ENCODE results near the gene TAS2R31. TPM values are rescaled to one million over a fixed set of nuclear protein-coding genes. Genes with fewer than 3 reads are reported as not detected.

Gene TAS2R31
- total RNA-seq, result 0.35 TPM in 1 of 2 replicates, not detected in the other

DNA sequence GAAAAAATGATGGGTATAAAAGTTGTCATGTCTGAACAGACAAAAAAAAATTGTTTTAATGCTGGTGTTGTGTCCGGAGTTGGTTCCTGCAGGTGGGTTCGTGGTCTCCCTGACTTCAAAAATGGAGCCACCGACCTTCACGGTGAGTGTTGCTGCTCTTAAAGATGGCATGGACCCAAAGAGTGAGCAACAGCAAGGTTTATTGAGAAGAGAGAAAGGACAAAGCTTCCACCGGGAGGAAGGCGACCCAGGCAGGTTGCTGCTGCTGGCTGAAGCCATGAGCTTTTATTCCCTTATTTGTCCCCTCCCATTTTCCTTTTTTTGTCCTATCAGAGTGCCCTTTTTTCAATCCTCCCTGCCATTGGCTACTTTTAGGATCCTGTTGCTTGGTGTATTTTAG lies at the start of gene TAS2R31:
Gene TAS2R31 (minus strand): TSS at position 101 of the 400 bp plus-strand sequence. CDS start 72 bp downstream, at position 29.

GRCh38 chr12:11062194-11062593 lies 31.0 kb upstream of the TAS2R31 start, which contains the start of gene TAS2R46:
Gene TAS2R46 (minus strand): TSS chr12:11062294. CDS start chr12:11062294, 0 bp downstream.

DNA sequence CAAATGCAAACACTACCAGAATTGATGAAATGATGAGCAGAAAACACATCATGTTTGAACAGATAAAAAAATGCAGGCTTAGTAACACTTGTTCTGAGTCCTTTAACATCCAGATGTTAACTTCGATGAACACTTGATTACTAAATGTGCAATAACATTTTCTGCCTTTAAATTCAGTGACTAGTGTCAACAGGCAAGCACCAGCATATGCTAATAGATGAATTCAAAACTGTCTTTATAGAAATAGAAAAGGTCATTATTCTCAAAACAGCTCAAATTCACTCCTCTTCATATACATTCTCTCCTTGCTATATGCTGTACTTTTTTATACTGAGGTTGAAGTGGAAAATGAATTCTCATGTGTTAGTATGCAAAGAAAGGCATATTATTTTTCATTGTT lies 8.7 kb downstream of the TAS2R31 start, which contains the start of gene TAS2R19:
Gene TAS2R19 (minus strand): TSS at position 101 of the 400 bp plus-strand sequence. CDS start 49 bp downstream, at position 52.

DNA sequence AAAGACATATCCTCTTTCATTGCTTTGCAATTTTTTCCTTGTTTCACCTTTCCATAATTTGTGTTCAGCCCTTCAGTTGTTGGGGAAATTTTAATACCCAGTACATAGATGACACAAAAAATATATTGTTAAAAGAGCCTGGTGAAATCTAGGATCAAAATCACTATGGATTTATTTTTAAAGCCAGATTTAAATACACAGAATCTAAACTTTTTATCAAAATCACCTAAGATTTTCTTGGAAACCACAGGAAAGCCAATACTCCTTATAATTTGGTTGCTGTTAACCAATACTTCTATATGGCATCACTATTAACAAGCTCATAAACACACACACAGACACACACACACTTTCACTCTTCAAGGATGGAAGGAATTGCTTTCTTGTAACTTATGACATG lies 33.0 kb downstream of the TAS2R31 start, which contains the start of gene TAS2R20:
Gene TAS2R20 (minus strand): TSS at position 101 of the 400 bp plus-strand sequence. CDS start 429 bp downstream, outside the sequence.

DNA sequence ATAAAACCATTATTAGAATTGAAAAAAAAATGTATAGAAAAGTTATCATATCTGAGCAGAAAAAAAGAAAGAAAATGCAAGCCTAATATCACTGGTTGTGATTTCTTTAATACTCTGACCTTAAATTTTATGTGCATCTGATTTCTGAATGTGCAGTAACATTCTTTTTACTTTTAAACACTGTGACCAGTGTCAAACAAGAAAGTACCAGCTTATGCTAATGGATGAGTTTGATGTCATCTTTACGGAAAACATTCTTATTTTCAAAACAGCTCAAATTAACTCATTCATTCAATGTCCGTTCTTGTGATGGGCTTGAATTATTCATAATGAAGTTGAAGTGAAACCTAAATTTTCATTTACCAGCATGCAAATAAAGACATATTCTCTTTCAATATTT lies 44.4 kb downstream of the TAS2R31 start, which contains the start of gene TAS2R50:
Gene TAS2R50 (minus strand): TSS at position 101 of the 400 bp plus-strand sequence. CDS start 52 bp downstream, at position 49.

Other genes starting within 250 kb of the TAS2R31 start
- gene TAS2R7, start 228.8 kb downstream of the TAS2R31 start, total RNA-seq, result not detected in 2 replicates
- gene TAS2R8, start 224.1 kb downstream of the TAS2R31 start, total RNA-seq, result not detected in 2 replicates
- not detected in 2 replicates for gene TAS2R9, start 221.2 kb downstream of the TAS2R31 start, total RNA-seq
- 0.26 TPM in 1 of 2 replicates, not detected in the other for gene TAS2R10, start 205.0 kb downstream of the TAS2R31 start, total RNA-seq
- gene PRR4, start 181.9 kb downstream of the TAS2R31 start, total RNA-seq, result not detected in 2 replicates
- gene PRH1, start 147.2 kb downstream of the TAS2R31 start, total RNA-seq, result 2.6 and 4.1 TPM in 2 replicates
- gene TAS2R13, start 121.8 kb downstream of the TAS2R31 start, total RNA-seq, result not detected in 2 replicates
- gene PRH2, start 102.2 kb downstream of the TAS2R31 start, total RNA-seq, result 2.3 TPM in 1 of 2 replicates, not detected in the other
- 2.1 and 6.3 TPM in 2 replicates for gene TAS2R14, start 92.1 kb downstream of the TAS2R31 start, total RNA-seq
- 0.43 TPM in 1 of 2 replicates, not detected in the other for gene TAS2R50, start 44.5 kb downstream of the TAS2R31 start, total RNA-seq
- 0.68 and 0.93 TPM in 2 replicates for gene TAS2R20, start 33.1 kb downstream of the TAS2R31 start, total RNA-seq
- 0.17 and 0.35 TPM in 2 replicates for gene TAS2R19, start 8.8 kb downstream of the TAS2R31 start, total RNA-seq
- gene TAS2R46, start 30.9 kb upstream of the TAS2R31 start, total RNA-seq, result not detected in 2 replicates
- gene TAS2R43, start 60.9 kb upstream of the TAS2R31 start, total RNA-seq, result not detected in 2 replicates
- gene TAS2R30, start 103.2 kb upstream of the TAS2R31 start, total RNA-seq, result 0.12 and 0.26 TPM in 2 replicates
- 6.4 and 6.7 TPM in 2 replicates for gene SMIM10L1, start 139.8 kb upstream of the TAS2R31 start, total RNA-seq
- not detected in 2 replicates for gene TAS2R42, start 155.5 kb upstream of the TAS2R31 start, total RNA-seq
- not detected in 2 replicates for gene PRB3, start 238.3 kb upstream of the TAS2R31 start, total RNA-seq

All from pericardium fibroblast (primary cell).